Effector memory CD4-positive, alpha-beta T cell (primary cell): ENCODE results near the gene KCNAB2.
"Not testable (repeated sequence)": the region's sequence is repeated elsewhere in the genome, so short reads cannot be mapped to it uniquely, and the experiment has no call there.

Experiments
- DNase-seq, 3 donors: peaks; one replicate each; pipeline ENCODE4 v3.0.0-alpha.2; 2020
- H3K27ac ChIP-seq: 2 replicates; pipeline ENCODE4 v1.7.0; 2013; ENCODE audit warnings: mild to moderate bottlenecking, low read length, moderate library complexity; ENCODE audit not compliant: insufficient read depth, poor library complexity, severe bottlenecking
- H3K27me3 ChIP-seq: replicated peaks from 2 replicates; pipeline ENCODE4 v1.7.0; 2013; ENCODE audit warnings: mild to moderate bottlenecking, low read length; ENCODE audit not compliant: insufficient read depth, control insufficient read depth, poor library complexity, severe bottlenecking
- H3K36me3 ChIP-seq: 2 replicates; pipeline ENCODE4 v1.7.0; 2013; ENCODE audit warnings: mild to moderate bottlenecking, low read length, moderate library complexity; ENCODE audit not compliant: control insufficient read depth, insufficient read depth
- H3K4me1 ChIP-seq: 2 replicates; pipeline ENCODE4 v1.7.0; 2013; ENCODE audit warnings: low read length, mild to moderate bottlenecking; ENCODE audit not compliant: control insufficient read depth, insufficient read depth, poor library complexity, severe bottlenecking
- H3K4me3 ChIP-seq: 2 replicates; pipeline ENCODE4 v1.7.0; 2013; ENCODE audit warnings: low read length, low read depth, mild to moderate bottlenecking; ENCODE audit not compliant: insufficient read depth, poor library complexity, severe bottlenecking
- H3K9me3 ChIP-seq: 2 replicates; pipeline ENCODE4 v1.7.0; 2013; ENCODE audit warnings: mild to moderate bottlenecking, low read length, moderate library complexity; ENCODE audit not compliant: control insufficient read depth

KCNAB2 gene

DNA sequence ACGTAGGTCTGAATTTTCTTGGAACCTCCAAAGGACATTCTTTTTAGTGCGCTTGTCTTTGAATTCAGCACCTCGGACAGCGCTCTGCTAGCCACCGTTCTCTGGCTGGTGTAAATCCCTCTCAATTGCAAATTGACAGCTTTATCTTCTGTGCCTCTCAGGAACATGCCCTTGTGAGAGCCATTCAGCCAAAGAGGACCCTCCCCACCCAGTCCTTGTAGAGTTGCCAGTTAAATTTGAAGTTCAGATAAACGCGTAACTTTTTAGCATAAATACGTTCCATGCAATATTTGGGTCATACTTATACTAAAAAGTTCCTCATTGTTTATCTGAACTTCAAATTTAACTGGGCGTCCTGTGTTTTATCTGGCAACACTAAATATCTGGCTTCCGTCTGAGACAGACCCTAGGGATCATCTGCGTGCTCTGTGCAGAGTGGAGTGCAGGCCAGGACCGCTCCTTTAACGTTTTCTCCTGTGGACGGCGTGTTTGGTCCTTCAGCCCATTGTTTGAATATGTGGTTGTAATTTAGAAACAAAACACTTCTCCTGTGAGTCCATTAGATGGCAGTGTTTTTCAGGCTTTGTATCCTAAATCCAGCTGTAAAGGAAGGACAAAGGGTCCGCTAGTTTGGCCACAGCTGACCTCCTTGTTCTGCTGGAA, 7.0 kb downstream of the KCNAB2 start:
- H3K36me3 ChIP-seq, result peaks cover 43% of the 10 kb centered on the region
- H3K4me3 ChIP-seq, result no peak overlapping the region
- no peak overlapping the region for H3K27ac ChIP-seq
- H3K4me1 ChIP-seq, result no peaks in the 10 kb centered on the region
- peak in 2 of 3 donors; percentile 12 to 23 for DNase-seq
- no peaks in the 10 kb centered on the region for H3K9me3 ChIP-seq
- H3K27me3 ChIP-seq, result no peaks in the 10 kb centered on the region

DNA sequence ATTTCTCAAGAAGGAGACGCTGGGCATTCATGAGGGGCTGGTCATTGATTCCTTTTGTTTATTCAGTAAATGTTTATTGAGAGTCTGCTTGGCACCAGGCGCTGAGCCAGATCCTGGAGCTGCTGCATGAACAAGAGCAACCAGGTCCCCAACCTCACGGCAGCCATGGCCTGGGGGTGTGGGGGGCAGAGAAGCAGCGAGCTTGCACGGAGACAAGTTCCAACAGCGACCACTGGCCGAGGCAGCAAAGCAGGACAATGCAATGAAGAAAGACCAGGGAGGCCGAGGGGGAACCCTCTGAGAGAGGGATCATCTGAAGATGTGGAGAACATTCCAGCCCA, 7.5 kb downstream of the KCNAB2 start:
- no peak overlapping the region for H3K4me3 ChIP-seq
- DNase-seq, result no peak
- peaks cover 40% of the 10 kb centered on the region for H3K36me3 ChIP-seq
- no peaks in the 10 kb centered on the region for H3K9me3 ChIP-seq
- H3K27ac ChIP-seq, result no peak overlapping the region
- no peaks in the 10 kb centered on the region for H3K4me1 ChIP-seq
- no peaks in the 10 kb centered on the region for H3K27me3 ChIP-seq

DNA sequence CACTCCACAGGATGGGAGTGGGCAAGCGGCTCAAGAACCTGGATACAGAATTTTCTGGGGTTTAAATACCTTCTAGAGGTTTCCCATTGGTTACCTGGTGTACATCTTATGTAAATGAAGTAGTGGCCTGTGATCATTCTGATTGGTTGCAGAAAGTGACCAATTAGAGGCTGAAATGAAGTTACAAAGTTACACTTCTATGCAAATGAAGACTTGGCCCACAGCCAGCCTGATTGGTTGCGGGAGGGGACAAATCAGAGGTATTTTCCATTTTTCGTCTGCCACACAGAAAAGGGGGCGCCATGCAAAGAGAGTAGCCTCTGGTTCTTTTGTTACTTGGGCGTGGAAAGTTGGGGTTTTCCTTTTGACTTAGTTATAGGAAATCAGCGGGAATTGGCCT, 8.9 kb downstream of the KCNAB2 start:
- no peak for DNase-seq
- H3K4me3 ChIP-seq, result no peak overlapping the region
- H3K4me1 ChIP-seq, result no peaks in the 10 kb centered on the region
- peaks cover 27% of the 10 kb centered on the region for H3K36me3 ChIP-seq
- no peaks in the 10 kb centered on the region for H3K9me3 ChIP-seq
- H3K27me3 ChIP-seq, result no peaks in the 10 kb centered on the region
- no peak overlapping the region for H3K27ac ChIP-seq

DNA sequence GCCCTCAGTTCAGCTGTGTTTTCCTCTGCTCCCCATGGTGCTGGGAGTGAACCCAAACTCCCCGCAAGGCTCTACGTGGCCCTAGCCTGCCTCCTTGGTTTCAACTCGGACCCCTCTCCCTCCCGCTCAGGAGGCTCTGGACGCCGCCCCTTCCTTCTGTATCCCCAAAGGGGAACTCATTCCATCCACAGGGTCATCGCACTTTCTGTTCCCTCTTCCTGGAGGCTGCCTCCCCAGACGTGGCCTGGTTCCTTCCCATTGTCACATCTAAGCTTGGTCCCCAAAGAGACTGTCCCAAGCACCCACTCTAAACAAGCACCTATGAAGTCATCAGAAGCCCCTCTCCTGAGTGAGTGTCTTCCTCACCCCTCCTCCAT, 10.9 kb downstream of the KCNAB2 start:
- DNase-seq, result no peak
- Histone ChIP-seq H3K27me3 (no peaks in the 10 kb centered on the region), H3K9me3 (no peaks in the 10 kb centered on the region), H3K27ac (no peak overlapping the region), H3K4me1 (no peaks in the 10 kb centered on the region), H3K4me3 (no peak overlapping the region), H3K36me3 (peaks cover 25% of the 10 kb centered on the region)

DNA sequence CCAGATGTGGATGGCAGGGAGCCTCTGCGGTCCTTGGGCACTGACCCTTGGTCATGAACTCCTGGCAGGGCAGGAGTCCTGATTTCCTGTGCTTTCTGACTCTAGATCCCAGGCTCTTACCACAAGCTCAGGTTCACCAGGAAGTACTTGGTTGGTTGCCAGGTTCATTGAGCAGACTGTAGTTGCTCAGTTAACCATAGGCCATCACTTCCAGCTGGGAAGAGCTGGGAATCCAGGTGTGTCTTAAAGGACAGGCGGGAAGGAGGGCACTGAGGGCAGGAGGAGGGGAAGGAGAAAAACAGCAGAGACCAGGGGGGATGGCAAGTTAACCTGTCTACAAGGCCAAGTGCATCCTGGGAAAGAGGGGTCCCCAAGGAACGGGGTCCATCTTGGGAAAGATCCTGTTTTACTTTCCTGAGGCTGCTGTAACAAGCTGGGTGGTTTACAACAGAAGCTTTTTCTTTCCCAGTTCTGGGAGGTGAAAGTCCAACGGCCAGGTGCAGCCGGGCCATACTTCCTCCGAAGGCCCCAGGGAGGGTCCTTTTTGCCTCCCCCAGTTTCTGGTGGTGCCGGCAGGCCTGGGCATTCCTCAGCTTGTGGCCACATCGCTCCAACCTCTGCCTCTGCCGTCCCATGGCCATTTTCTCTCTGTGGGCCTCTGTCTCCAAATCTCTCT, 11.6 kb downstream of the KCNAB2 start:
- Histone ChIP-seq H3K4me1 (no peaks in the 10 kb centered on the region), H3K4me3 (no peak overlapping the region), H3K27me3 (no peaks in the 10 kb centered on the region), H3K27ac (no peak overlapping the region), H3K36me3 (peaks cover 25% of the 10 kb centered on the region), H3K9me3 (no peaks in the 10 kb centered on the region)
- no peak for DNase-seq

DNA sequence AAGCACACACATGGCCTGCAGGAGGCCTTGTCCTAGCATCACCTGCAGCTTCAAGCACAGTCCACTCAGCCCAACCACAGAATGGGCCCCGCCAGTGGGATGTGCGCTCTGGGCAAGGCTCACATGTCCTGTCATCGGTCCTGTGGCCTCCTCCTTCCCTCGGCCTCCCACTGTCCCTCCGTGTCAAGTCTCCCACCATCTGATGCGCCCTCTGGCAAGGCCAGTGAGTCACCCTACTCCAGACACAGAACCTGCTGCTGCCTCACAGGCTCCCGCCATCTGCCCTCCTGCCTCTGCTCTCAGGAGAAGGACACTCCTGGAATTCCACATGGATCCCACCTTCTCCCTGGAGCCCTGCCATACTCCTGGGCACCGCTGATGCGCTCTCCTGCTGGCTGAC, 14.2 kb downstream of the KCNAB2 start:
- Histone ChIP-seq H3K27me3 (no peaks in the 10 kb centered on the region), H3K36me3 (peaks cover 23% of the 10 kb centered on the region), H3K4me1 (no peaks in the 10 kb centered on the region), H3K4me3 (no peak overlapping the region), H3K27ac (no peak overlapping the region), H3K9me3 (no peaks in the 10 kb centered on the region)
- no peak for DNase-seq

DNA sequence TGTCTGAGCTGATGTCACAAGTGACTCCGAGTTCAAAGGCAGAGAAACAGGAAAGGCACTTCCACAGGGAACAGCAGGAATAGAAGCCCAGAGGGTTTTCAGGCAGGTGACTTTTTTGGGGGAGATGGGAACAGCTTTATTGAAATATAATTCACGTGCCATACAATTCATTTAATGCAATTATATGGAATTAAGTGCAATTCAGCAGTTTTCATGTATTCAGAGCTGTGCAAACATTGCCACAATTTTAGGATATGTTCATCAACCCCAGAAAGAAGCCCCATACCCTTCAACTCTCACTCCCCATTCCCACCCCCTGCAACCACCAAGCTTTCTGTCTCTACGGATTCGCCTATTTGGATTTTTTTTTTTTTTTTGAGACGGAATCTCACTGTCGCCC, 17.0 kb downstream of the KCNAB2 start:
- no peaks in the 10 kb centered on the region for H3K9me3 ChIP-seq
- H3K4me3 ChIP-seq, result no peak overlapping the region
- peaks cover 46% of the 10 kb centered on the region for H3K36me3 ChIP-seq
- no peaks in the 10 kb centered on the region for H3K4me1 ChIP-seq
- no peaks in the 10 kb centered on the region for H3K27me3 ChIP-seq
- no peak for DNase-seq
- no peak overlapping the region for H3K27ac ChIP-seq

DNA sequence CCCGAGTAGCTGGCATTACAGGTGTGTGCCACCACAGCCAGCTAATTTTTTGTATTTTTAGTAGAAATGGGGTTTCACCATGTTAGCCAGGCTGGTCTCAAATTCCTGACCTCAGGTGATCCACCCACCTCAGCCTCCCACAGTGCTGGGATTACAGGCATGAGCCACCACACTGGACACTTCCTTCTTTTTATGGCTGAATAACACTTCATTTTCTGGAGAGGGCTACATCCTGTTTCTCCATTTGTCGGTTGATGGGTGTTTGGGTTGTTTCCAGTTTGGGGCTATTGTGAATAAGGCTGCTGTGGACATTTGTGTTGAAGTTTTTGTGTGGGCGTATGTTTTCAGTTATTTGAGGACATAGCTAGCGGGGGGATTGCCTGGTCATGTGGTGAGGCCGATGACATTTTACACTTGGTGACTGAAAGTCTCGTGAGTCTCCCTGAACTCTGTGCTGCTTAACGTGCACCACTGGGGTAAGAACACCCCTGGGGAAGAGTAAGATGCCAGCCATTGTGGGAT, 17.9 kb downstream of the KCNAB2 start:
- not testable (repeated sequence) for H3K27me3 ChIP-seq, H3K4me1 ChIP-seq, H3K27ac ChIP-seq, H3K4me3 ChIP-seq, DNase-seq, H3K9me3 ChIP-seq
- peaks cover 46% of the 10 kb centered on the region for H3K36me3 ChIP-seq

DNA sequence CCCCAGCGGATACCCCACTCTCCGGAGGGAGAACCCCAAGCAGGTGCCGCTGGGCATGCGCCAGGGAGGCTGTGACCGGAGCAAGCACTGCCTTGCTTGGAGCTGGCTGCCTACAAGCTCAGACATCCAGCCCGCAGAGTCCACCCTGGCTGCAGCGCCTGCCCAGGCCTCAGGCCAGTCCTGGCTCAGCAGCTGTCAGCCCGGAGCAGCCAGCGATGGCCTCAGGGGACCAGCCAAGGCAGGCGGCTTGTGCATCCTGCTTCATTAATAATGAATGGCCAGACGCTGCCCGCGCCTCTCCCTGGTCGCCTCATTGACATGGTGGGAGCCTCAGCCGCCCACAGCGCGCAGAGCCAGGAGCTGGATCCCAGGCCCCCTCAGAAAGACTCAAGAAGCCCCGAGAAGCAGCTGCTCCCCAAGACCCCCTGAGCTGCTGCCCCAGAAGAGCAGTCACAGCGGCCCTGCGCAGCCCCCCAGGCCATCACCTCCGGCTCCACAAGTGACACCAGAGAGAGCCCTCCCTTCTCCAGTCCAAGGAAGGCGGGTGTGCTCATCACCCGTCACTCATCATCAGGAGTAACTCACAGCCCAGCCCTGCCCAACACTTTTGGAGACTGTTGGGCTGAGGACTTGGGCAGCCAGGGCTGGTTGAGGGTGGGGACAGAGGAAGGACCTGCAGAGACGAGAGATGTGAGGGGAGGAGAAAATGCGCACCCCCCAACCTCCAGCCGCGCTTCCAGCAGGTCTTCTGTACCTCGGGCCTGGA, 19.6 kb downstream of the KCNAB2 start:
- H3K27me3 ChIP-seq, result no peaks in the 10 kb centered on the region
- H3K4me3 ChIP-seq, result no peak overlapping the region
- H3K4me1 ChIP-seq, result no peaks in the 10 kb centered on the region
- DNase-seq, result no peak
- H3K36me3 ChIP-seq, result peaks cover 39% of the 10 kb centered on the region
- no peak overlapping the region for H3K27ac ChIP-seq
- H3K9me3 ChIP-seq, result no peaks in the 10 kb centered on the region

DNA sequence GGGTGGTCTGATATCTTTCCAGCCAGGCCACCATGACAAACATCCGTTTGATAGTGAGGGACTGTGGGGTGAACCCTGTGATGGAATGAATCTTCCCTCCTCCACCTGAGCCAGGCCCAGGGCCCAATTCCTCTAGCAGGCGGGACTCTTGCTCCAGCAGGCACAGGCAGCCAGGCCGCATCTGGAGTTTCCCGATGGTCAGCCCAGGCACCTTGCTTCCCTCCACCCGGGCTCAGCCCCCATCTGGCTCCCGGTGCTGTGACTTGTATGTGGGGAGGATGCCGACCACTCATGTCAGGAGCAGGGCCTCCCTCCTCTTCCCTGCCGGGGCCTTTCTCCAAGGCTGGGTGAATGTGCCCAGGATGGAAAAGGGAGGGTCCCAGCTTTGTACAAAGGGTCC, 21.0 kb downstream of the KCNAB2 start:
- Histone ChIP-seq H3K4me1 (no peaks in the 10 kb centered on the region), H3K9me3 (no peaks in the 10 kb centered on the region), H3K27ac (no peak overlapping the region), H3K36me3 (peaks cover 44% of the 10 kb centered on the region), H3K4me3 (no peak overlapping the region), H3K27me3 (no peaks in the 10 kb centered on the region)
- DNase-seq, result no peak
